ENCODE results near the gene COL3A1.

Gene COL3A1

DNA sequence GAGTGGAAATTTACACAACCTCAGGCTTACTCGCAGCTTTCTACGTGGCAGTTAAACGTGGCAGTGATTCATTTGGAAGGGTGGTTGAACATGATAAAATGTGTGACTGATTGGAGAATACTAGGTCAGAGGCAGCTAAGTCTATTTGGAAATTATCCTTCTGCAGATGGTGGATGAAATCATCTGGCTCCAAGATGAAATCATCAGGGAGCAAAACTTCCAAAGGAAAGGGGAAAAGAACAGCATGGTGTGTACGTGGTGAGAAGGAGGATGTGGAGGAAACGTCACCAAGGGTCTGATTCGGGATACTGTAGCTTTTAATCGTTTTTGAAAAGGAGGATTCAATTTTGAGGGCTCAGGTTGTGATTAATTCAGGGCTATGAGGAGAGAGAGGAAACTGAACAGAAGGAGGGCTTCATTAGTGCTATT is 47.9 kb downstream of the COL3A1 start:
- TF ChIP-seq, protein P1, sequence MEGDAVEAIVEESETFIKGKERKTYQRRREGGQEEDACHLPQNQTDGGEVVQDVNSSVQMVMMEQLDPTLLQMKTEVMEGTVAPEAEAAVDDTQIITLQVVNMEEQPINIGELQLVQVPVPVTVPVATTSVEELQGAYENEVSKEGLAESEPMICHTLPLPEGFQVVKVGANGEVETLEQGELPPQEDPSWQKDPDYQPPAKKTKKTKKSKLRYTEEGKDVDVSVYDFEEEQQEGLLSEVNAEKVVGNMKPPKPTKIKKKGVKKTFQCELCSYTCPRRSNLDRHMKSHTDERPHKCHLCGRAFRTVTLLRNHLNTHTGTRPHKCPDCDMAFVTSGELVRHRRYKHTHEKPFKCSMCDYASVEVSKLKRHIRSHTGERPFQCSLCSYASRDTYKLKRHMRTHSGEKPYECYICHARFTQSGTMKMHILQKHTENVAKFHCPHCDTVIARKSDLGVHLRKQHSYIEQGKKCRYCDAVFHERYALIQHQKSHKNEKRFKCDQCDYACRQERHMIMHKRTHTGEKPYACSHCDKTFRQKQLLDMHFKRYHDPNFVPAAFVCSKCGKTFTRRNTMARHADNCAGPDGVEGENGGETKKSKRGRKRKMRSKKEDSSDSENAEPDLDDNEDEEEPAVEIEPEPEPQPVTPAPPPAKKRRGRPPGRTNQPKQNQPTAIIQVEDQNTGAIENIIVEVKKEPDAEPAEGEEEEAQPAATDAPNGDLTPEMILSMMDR (IDR thresholded peaks at IDR 0.05), result no peak

DNA sequence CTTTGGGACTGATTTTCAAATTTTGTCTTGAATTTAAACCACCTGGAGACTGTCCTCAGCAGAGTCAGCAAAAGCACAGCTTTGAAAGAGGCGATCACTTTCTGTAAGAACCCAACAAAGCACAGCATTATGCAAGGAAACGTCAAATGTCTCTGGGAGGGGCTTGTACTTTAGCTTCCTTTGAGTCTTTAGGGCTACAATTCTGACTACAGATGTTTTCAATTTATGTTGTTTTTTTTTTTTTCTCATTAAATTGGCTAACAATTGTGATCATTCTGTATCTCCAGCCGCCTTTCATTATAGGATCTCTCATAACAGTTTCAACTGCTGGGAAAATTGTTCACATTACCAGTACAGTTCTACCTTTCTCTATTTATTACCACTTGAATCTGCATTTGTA is 48.3 kb downstream of the COL3A1 start:
- TF ChIP-seq, protein P1 (IDR thresholded peaks at IDR 0.05), result no peak

DNA sequence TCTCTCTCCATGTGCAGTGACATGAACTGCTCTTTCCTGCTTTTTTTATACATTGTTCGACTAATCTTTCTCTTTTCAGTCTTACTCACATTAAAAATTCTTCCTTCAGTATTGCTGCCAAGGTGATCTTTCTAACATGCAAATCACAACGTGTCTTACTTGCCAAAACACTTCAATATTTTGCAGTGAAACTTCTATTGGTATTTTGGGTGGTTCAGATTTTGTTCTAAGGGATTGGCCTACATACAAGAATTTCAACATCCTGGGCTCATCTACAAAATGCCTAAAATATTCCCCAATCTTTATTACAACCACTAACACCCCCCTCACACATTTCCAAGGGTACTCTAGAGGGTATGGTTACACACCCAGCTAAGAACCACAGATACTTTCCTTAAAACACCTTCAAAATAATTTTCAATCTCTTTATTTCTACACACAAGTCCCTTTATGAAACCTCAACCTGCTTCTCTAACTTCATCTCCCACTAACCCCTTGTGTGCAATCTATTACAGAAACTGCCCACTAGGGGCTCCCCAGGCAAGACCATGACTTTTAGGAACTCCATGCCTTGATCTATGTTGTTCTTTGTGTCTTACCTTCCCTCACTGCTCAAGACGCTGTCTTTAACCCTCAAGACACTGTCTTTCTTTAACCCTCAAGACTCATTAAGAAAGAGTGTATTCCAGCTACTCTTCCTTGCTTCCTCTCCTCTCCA is 50.9 kb downstream of the COL3A1 start:
- TF ChIP-seq, protein P1 (IDR thresholded peaks at IDR 0.05), result peak; percentile 35; the same call in 1 of the 2 replicates

DNA sequence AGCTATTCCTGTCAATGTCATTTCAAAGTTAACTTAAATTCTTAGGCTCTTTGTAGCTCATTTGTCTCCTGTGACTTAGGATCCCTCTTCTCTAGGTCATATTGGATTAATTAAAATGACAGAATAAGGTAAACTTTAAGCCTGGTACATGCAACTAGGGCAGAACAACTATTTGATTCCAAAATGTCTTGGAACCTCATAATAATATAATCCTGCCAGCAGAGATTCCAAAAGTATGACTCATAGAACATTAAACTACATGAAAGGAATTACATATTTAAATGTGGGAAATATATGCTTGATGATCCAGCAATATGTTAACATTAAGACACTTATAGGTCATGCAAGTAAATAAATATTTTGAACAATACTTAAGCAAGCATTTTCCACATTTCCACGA is 63.3 kb downstream of the COL3A1 start:
- TF ChIP-seq, protein P1 (IDR thresholded peaks at IDR 0.05), result no peak

DNA sequence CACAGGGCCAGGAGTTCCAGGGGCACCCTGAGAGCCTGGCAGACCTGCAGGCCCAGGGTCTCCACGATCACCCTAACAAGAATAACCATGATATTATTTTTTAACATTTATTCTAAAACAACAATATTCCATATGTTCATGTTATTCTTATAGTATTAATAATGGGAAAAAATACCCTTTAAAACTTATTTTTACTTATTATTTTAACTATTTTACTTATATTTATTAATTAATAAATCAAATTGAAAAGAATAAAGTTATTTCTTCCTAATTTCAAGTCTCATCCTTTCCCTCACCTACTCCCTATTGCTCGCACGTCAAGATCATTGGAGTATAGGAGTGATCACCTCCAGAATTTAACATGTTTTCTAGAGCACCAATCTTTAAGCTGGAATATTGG is 71.7 kb downstream of the COL3A1 start:
- TF ChIP-seq, protein P1 (IDR thresholded peaks at IDR 0.05), result no peak

DNA sequence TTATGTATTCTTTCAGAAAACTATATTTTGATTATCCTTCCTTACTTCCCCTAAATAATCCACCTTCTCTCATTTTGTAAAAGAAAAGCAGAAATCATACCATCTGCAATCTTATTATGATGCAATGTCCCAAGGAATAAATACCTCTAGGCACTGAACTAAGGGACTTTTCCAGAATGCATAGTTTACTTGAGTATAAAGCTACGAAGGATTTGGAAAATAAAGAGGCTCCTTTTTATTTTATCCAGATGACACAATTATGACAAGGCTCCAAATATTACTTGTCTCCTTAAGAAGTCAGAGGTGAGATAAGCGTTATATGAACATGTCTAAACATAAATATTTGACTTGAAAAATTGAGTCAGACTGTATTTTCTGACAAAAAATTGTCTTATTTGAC is 72.1 kb downstream of the COL3A1 start:
- TF ChIP-seq, protein P1 (IDR thresholded peaks at IDR 0.05), result no peak

DNA sequence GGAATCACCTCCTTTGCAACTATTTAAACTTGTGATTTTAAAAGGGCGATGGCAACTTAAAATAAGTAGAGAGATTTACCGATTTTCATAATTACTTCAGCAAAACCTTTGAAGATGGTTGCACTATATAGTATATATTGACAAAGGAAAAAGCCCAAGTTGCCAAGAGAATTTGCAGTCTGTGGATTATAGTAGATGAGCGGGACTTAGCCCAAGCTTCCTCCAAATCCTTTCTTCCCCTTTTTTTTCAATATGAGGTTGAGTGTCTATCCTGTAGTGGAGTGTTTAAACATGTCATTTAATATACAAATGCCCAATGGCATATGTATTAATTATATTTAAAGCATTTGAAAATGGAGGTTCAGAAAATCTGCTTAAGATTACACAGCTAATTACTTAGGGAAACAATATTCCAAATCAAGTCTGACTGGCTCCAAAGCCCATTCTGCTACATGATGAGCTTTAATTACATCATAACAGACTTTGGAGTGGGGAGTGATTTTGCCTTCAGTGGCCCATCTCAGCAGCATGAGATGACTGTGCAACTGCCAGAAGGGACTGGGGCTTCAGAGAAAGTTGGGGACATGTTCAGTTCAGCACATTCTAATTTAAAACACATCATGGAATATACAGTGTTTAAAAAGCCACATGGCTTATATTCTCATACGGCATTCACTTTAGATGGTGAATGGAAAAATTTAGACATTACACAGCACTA is 73.2 kb downstream of the COL3A1 start:
- TF ChIP-seq, protein P1 (IDR thresholded peaks at IDR 0.05), result no peak
